Measurements from ENCODE around the gene MAPK1.
"Not testable (repeated sequence)": the region's sequence is repeated elsewhere in the genome, so short reads cannot be mapped to it uniquely, and the experiment has no call there.

The MAPK1 gene

GRCh38 chr22:21881841-21882753 is 14.7 kb upstream of the MAPK1 start:
- DNase-seq = no peak

GRCh38 chr22:21876486-21877176 is 9.2 kb upstream of the MAPK1 start:
- no peak for DNase-seq

GRCh38 chr22:21874953-21875352 is 7.5 kb upstream of the MAPK1 start:
- not testable (repeated sequence) for DNase-seq

GRCh38 chr22:21873619-21874018 is 6.2 kb upstream of the MAPK1 start:
- DNase-seq = no peak

DNA sequence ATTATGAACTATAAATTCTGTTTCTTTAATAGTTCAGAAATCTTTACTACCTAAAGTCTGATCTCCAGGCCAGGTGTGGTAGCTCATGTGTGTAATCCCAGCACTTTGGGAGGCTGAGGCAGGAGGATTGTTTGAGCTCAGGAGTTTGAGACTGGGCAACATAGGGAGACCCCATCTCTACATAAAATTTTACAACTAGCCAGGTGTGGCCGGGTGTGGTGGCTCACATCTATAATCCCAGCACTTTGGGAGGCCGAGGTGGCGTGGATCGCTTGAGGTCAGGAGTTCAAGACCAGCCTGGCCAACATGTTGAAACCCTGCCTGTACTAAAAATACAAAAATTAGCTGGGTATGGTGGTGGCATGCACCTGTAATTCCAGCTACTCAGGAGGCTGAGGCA is 5.3 kb upstream of the MAPK1 start:
- DNase-seq = not testable (repeated sequence)

DNA sequence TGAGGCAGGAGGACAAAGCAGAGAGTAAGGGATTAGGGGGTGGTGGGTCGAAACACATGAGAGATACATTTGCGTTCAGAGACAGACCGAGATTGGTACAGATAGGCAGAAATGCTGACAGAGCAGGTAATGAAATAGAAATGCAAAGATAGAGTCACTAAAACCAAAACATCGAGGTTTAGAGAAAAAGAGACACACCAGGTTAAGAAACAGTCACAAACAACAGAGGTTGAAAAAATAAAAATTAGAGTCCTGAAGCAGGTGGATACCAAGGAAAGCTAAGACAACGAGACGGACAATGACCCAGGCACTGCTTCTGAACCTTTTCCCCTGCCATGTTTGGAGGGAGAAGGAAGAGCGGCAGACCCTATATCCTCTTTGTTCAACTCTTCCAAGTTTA is 1.2 kb upstream of the MAPK1 start:
- no peak for DNase-seq

DNA sequence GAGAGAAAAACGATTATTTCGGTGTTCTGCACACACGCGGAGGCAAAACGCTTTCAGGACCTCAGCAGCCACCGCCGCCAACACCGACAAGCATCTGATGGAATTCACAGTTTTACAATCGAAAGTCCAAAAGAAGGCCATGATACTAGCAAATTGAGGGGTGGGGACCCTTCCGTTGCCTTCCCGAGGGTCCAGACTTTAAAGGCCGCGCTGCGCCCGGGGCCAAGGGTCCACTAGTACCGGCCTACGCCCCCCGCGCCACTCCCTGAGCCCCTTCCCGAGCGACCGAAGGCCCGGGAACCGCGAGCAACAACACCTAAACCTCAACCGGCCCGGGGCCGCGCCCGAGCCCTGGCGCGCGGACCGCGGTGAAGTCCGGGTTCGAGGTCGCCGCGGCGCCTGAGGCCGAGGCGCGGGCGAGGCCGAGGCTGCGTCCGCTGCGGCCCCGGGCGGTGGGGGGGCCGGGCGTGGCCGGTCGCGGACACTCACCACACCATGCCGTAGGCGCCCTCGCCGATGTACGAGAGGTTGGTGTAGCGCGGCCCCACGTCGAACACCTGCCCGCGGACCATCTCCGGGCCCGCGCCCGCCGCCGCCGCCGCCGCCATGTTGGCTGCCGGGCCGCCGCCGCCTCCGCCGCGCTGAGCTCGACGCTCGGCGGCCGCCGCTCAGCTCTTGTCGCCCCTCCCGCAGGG is 465 bp downstream of the MAPK1 start:
- DNase-seq = no peak

- DNase-seq = no peak
Observed at GRCh38 chr22:21865041-21865440, 2.4 kb downstream of the MAPK1 start.

DNA sequence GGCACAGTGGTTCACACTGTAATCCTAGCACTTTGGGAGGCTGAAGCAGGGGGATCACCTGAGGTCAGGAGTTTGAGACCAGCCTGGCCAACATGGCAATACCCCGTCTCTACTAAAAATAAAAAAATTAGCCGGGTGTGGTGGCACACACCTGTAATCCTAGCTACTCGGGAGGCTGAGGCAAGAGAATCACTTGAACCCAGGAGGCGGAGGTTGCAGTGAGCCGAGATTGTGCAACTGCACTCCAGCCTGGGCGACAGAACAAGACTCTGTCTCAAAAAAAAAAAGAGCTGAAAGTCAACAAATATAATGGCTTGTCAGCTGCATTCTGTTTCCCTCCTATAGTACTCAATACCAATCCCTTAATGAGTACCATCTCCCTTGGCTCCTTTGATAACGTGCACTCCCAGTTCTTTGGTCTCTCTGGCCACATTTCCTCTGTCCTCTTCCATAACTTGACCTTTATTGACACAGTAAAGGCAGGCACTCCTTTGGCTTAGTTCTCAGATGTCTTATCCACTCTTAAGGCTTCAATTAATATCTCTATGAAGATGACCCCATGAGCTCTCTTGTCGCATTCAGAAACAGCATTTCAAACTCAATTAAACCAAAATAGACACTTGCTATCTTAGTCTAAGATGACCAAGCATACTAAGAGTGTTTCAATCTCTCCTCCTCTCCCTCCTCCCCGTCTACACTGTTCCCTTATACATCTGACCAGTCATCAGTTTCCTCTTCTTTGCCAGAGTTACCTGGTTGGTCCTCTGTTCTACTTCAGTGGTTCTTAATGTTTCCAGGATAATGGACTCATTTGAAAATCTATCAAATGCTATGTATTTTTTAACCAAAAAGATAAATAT is 4.8 kb downstream of the MAPK1 start:
- DNase-seq = no peak

- DNase-seq = no peak
Observed at GRCh38 chr22:21861851-21862250, 5.6 kb downstream of the MAPK1 start.

GRCh38 chr22:21861264-21861848 is 6.1 kb downstream of the MAPK1 start:
- DNase-seq = no peak

GRCh38 chr22:21860491-21861039 is 6.9 kb downstream of the MAPK1 start:
- no peak for DNase-seq

DNA sequence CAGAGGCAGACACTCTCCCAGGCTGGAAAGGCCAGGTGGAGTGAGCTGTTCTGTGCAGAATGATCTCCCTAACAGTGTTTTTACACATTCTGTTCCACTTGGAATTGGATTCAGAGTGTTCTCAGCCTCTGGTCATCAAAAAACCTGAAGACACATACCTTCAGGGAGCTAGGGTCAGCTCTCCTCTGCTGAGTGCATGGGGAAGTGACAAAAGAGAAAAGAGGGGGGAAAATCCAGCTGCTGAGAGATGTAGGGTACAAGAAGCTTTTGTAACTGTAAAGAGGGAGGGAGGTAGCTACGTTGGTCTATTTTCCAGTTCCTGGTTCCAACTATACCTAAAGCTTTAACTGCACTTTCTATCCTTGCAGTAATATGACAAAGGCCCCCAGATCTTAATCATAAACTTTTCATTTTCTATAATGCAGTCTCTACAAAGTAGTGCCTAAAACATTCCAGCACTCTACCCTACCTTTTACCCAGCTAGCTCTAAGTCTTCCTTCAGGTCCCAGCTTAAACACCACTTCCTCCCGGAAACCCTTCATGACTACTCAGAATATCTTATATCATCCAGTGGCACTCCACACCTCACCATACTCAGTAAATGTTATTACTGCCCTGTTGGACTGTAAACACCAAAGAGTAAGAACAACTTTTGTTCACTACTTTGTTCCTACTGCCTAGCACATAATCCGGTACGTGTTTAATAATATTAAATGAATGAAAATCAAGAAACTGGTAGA is 9.2 kb downstream of the MAPK1 start:
- DNase-seq = no peak

DNA sequence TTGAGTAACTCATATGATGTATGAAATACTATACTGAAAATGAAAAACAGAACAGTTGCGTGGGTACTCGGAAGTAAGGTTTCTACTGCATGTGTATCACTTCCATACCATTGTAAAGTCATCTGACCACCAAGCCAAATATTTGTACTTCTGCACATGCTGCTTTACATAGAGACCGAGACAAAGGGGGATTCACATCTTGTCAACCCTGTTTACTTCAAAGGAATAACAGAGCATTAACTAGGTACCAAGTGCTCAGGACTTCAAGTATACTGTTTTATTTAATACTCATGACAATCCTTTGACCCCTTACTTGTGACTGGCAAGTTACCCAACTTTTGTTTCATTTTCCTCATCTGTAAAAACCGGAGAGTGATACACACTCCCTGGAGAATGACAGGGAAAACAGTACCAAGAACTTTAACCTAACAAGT is 9.9 kb downstream of the MAPK1 start:
- DNase-seq = no peak

DNA sequence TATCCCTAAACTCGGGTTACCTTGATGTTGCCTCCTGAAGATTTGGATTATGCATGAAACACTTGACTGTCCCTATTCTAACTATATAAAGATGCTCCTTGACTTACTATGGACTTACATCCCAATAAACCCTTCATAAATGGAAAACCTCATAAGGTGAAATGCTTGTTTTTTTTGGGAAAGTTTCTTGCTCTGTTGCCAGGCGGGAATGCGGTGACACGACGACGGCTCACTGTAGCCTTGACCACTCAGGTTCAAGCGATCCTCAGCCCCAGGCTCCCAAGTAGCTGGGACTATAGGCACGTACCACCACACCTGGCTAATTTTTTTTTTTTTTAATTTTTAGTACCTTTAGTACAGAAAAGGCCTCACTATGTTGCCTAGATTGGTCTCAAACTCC is 10.6 kb downstream of the MAPK1 start:
- DNase-seq = no peak

DNA sequence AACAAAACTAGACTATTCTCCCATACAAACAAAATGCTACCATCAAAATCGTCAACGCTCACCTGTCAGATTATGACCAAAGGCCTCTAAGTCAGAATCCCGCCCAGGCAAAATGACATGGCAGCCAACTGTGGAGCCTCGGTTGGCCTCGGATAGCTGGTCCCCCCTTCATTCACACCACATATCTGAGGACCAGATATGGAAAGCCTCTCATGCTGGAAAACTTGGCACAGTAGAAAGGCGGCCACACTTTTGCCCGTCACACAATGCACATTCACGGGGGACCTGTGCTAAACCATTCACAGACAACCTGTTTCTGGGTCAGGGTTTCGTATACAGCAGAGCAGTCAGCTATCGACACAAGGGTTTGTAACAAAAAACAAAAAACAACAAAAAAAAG is 11.2 kb downstream of the MAPK1 start:
- no peak for DNase-seq

- DNase-seq = no peak
Observed at GRCh38 chr22:21855676-21856075, 11.8 kb downstream of the MAPK1 start.

GRCh38 chr22:21850660-21851059 is 16.8 kb downstream of the MAPK1 start:
- no peak for DNase-seq

DNA sequence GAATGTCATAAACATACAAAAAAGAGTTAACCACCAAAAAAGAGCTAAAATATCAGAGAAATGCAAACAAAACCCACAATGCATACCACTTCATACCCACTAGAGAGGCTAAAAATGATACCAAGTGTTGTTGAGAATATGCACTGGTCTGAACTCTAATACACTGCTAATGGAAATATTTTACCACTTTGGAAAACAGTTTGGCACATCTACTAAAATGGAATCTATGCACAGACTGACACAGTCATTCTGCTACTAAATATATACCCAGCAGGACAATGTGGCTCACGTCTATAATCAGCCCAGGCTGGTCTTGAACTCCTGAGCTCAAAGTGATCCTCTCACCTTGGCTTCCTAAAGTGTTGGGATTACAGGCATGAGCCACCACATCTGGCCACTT is 18.0 kb downstream of the MAPK1 start:
- no peak for DNase-seq

DNA sequence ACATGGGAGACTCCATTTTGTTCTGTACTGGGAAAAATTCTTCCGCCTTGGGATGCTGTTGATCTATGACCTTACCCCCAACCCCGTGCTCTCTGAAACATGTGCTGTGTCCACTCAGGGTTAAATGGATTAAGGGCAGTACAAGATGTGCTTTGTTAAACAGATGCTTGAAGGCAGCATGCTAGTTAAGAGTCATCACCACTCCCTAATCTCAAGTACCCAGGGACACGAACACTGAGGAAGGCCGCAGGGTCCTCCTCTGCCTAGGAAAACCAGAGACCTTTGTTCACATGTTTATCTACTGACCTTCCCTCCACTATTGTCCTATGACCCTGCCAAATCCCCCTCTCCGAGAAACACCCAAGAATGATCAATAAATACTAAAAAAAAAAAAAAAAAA is 19.4 kb downstream of the MAPK1 start:
- not testable (repeated sequence) for DNase-seq
